ENCODE results near the gene PIN1.

PIN1 gene

DNA sequence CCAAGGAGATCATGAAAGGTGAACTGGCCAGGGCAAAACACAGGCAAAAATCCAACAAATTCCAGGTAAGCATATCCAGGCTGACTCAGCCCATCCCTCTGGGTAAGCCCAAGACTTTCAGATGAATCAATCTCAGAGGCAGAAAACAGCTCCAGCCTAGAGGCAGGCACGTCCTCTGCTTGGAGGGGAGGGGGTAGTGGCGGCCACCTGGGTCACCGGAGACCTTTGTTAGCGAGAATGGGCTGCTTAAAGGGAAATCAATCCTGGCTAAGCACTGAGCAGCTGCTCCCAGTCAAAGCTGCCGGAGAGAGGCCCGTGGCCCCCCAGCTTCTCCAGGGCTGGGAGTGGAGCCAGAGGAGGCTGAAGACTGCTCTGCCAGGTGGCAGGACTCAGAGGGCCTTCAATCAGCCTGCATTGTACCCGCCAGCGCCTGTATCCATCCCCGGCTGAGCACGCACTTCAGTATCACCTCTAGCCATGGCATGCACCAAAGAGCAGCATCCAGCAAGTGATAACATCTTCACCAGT is 48.2 kb downstream of the PIN1 start:
- WGBS (ENCODE audit: insufficient coverage) = 74% methylated on average over 7 of the region's 10 CpGs
- no peak overlapping the region for H3K27ac ChIP-seq (ENCODE audit: insufficient read depth in 1 of 2, low read depth in 1 of 2, low read length in 2 of 2, poor library complexity in 1 of 2, severe bottlenecking in 2 of 2)
- H3K4me1 ChIP-seq (ENCODE audit: control extremely low read depth in 1 of 4, control insufficient read depth in 4 of 4, insufficient read depth in 4 of 4, low read length in 3 of 4) = no peaks in the 10 kb centered on the region
- ChIA-PET CTCF (no interaction called here), POLR2A (no interaction called here)
- no peaks in the 10 kb centered on the region for H3K9me3 ChIP-seq (ENCODE audit: control extremely low read depth in 1 of 5, control insufficient read depth in 4 of 5, insufficient read depth in 2 of 5, low read depth in 1 of 5, low read length in 4 of 5)
- H3K4me3 ChIP-seq (ENCODE audit: control insufficient read depth in 1 of 7, extremely low read depth in 1 of 7, insufficient read depth in 4 of 7, low read depth in 2 of 7, low read length in 6 of 7) = no peak overlapping the region
- no peaks in the 10 kb centered on the region for H3K36me3 ChIP-seq (ENCODE audit: control insufficient read depth in 4 of 4, insufficient read depth in 4 of 4, low read length in 3 of 4)
- no peak for DNase-seq
- no peaks in the 10 kb centered on the region for H3K27me3 ChIP-seq (replicated peaks in 2 of 5; ENCODE audit: control insufficient read depth in 4 of 5, insufficient read depth in 5 of 5, low read length in 4 of 5)

DNA sequence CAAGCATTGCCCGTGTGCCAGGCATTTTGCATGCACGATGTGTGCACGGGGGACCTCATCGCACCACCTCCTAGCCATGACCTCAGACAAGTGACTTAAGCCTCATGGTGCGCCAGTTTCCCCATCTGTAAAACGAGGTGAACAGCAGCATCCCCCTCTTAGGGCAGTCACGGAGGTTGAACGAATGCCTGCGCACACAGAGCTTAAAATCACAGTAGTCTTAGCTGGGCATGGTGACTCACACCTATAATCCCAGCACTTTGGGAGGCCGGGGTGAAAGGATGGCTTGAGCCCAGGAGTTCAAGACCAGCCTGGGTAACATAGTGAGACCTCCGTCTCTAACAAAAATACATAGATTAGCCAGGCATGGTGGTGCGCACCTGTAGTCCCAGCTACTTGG is 48.6 kb downstream of the PIN1 start:
- no peaks in the 10 kb centered on the region for H3K4me1 ChIP-seq (ENCODE audit: control extremely low read depth in 1 of 4, control insufficient read depth in 4 of 4, insufficient read depth in 4 of 4, low read length in 3 of 4)
- no peaks in the 10 kb centered on the region for H3K36me3 ChIP-seq (ENCODE audit: control insufficient read depth in 4 of 4, insufficient read depth in 4 of 4, low read length in 3 of 4)
- H3K27ac ChIP-seq (ENCODE audit: insufficient read depth in 1 of 2, low read depth in 1 of 2, low read length in 2 of 2, poor library complexity in 1 of 2, severe bottlenecking in 2 of 2) = no peak overlapping the region
- DNase-seq = no peak
- H3K9me3 ChIP-seq (ENCODE audit: control extremely low read depth in 1 of 5, control insufficient read depth in 4 of 5, insufficient read depth in 2 of 5, low read depth in 1 of 5, low read length in 4 of 5) = no peaks in the 10 kb centered on the region
- 89% methylated on average over 12 of the region's 12 CpGs for WGBS (ENCODE audit: insufficient coverage)
- ChIA-PET POLR2A (no interaction called here), CTCF (no interaction called here)
- no peaks in the 10 kb centered on the region for H3K27me3 ChIP-seq (replicated peaks in 2 of 5; ENCODE audit: control insufficient read depth in 4 of 5, insufficient read depth in 5 of 5, low read length in 4 of 5)
- no peak overlapping the region for H3K4me3 ChIP-seq (ENCODE audit: control insufficient read depth in 1 of 7, extremely low read depth in 1 of 7, insufficient read depth in 4 of 7, low read depth in 2 of 7, low read length in 6 of 7)

DNA sequence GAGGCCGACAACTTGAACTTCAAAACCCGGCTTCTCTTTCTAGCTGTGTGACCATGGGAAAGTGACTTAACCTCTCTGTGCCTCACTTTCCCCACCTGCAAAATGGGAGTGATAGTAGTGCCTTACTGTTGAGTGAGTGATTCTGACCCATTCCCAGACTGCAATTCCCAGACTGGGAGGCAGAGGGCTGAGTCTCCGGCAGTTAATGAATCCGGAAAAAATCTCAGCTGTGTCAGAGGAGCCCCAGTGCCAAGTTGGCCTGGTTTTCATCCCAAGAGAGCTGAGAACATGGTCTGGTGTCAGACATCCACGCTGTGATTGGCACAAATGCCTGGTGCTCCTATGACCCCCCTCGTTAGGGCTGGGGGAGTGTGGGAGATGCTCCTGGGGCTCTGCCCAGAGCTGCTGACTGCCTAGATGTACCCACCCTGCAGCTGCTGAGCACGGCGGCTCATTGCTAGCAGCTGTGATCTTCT is 50.0 kb downstream of the PIN1 start:
- Histone ChIP-seq H3K27ac (ENCODE audit: insufficient read depth in 1 of 2, low read depth in 1 of 2, low read length in 2 of 2, poor library complexity in 1 of 2, severe bottlenecking in 2 of 2) (no peak overlapping the region), H3K4me3 (ENCODE audit: control insufficient read depth in 1 of 7, extremely low read depth in 1 of 7, insufficient read depth in 4 of 7, low read depth in 2 of 7, low read length in 6 of 7) (no peak overlapping the region), H3K36me3 (ENCODE audit: control insufficient read depth in 4 of 4, insufficient read depth in 4 of 4, low read length in 3 of 4) (no peaks in the 10 kb centered on the region), H3K9me3 (ENCODE audit: control extremely low read depth in 1 of 5, control insufficient read depth in 4 of 5, insufficient read depth in 2 of 5, low read depth in 1 of 5, low read length in 4 of 5) (no peaks in the 10 kb centered on the region), H3K4me1 (ENCODE audit: control extremely low read depth in 1 of 4, control insufficient read depth in 4 of 4, insufficient read depth in 4 of 4, low read length in 3 of 4) (no peaks in the 10 kb centered on the region), H3K27me3 (replicated peaks in 2 of 5; ENCODE audit: control insufficient read depth in 4 of 5, insufficient read depth in 5 of 5, low read length in 4 of 5) (peaks cover 0 to 4% (median 0%) of the 10 kb centered on the region in 5 experiments)
- 71% methylated on average over 7 of the region's 8 CpGs for WGBS (ENCODE audit: insufficient coverage)
- POLR2A ChIA-PET = no interaction called here
- CTCF ChIA-PET = no interaction called here
- no peak for DNase-seq

DNA sequence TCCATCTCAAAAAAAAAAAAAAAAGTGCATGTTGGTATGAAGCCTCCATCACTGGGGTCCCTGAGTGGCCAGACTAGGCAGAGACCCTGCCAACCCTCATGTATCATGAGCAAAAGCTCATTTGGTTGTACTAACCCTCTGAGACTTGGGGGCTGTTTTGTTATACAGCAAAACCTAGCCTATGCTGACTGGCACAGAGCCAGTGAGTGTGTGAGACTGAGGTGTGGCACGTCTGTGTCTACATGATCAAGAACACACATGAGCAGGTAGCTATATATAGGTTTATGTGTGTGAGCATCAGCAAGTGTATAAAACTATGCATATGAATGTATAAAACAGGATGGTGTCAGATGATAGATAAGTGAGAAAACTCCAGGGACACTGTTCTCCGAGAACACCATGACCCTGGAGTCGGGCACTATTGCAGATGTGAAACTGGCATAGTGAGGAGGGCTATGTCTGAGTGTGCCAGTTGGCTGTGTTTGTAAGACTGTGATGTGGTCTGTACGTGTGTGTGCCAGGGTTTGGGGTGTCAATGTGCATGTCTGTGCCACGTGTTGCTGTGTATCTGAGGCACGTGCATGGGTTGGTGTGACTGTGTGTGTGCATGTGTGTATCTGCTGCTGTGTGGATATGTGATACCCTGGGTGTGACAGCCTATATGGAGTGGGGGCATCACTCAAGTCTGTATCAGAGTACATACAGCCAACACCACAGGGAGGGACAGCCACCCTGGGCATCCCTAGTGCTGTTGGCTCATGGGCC is 56.7 kb downstream of the PIN1 start:
- Histone ChIP-seq H3K27me3 (replicated peaks in 2 of 5; ENCODE audit: control insufficient read depth in 4 of 5, insufficient read depth in 5 of 5, low read length in 4 of 5) (peaks cover 0 to 4% (median 0%) of the 10 kb centered on the region in 5 experiments), H3K9me3 (ENCODE audit: control extremely low read depth in 1 of 5, control insufficient read depth in 4 of 5, insufficient read depth in 2 of 5, low read depth in 1 of 5, low read length in 4 of 5) (no peaks in the 10 kb centered on the region), H3K27ac (ENCODE audit: insufficient read depth in 1 of 2, low read depth in 1 of 2, low read length in 2 of 2, poor library complexity in 1 of 2, severe bottlenecking in 2 of 2) (no peak overlapping the region), H3K36me3 (ENCODE audit: control insufficient read depth in 4 of 4, insufficient read depth in 4 of 4, low read length in 3 of 4) (no peaks in the 10 kb centered on the region), H3K4me1 (ENCODE audit: control extremely low read depth in 1 of 4, control insufficient read depth in 4 of 4, insufficient read depth in 4 of 4, low read length in 3 of 4) (no peaks in the 10 kb centered on the region), H3K4me3 (ENCODE audit: control insufficient read depth in 1 of 7, extremely low read depth in 1 of 7, insufficient read depth in 4 of 7, low read depth in 2 of 7, low read length in 6 of 7) (no peak overlapping the region)
- no peak for DNase-seq
- ChIA-PET POLR2A (no interaction called here), CTCF (no interaction called here)
- WGBS (ENCODE audit: insufficient coverage) = 69% methylated on average over 6 of the region's 6 CpGs

Measured in common myeloid progenitor, CD34-positive (primary cell).